ENCODE results near the gene FRA10AC1.

GRCh38 chr10:93678386-93678785 lies 24.0 kb downstream of the FRA10AC1 start:
- TF ChIP-seq CTCF (IDR thresholded peaks at IDR 0.05) (no peak), POLR2A (IDR thresholded peaks at IDR 0.05) (no peak), POLR2AphosphoS5 (IDR thresholded peaks at IDR 0.05) (no peak)
